Measurements from ENCODE around the gene LIN28B.

GRCh38 chr6:105077596-105078385, 120.9 kb downstream of the LIN28B start:
- TF ChIP-seq CTCF (IDR thresholded peaks at IDR 0.05; ENCODE audit: insufficient read depth, low read length) (no peak), POLR2AphosphoS5 (IDR thresholded peaks at IDR 0.05; ENCODE audit: low read depth) (no peak), SPI1 (IDR thresholded peaks at IDR 0.05; ENCODE audit: borderline replicate concordance, low read depth) (no peak), GABPA (IDR thresholded peaks at IDR 0.05; ENCODE audit: low read depth) (no peak)
